Neural cell (in vitro differentiated cells): ENCODE results near the gene C11orf24. TPM values are rescaled to one million over a fixed set of nuclear protein-coding genes. Genes with fewer than 3 reads are reported as not detected.

Experiments
- H2AFZ ChIP-seq: fragments of 200-600, 300-800 bp; sonication (generic), shearing (Covaris generic); 2 replicates; pipeline ENCODE4 v1.6.0; 2014; ENCODE audit warnings: low read depth, mild to moderate bottlenecking, antibody characterized with exemption, low read length, moderate library complexity
- H3F3A ChIP-seq: fragments of 200-600 bp; shearing (Covaris generic); 2 replicates; pipeline ENCODE4 v1.6.1; 2016; ENCODE audit warnings: mild to moderate bottlenecking, moderate library complexity, mixed read lengths, antibody characterized with exemption, low read length; ENCODE audit not compliant: insufficient read depth, poor library complexity, severe bottlenecking
- H3K27ac ChIP-seq: fragments of 200-600, 300-800 bp; sonication (generic), shearing (Covaris generic); 2 replicates; pipeline ENCODE4 v1.5.1; 2014; ENCODE audit warnings: mild to moderate bottlenecking, low read length, moderate library complexity
- H3K27me3 ChIP-seq: fragments of 300-800, 200-600 bp; sonication (generic), shearing (Covaris generic); 2 replicates; pipeline ENCODE4 v1.6.0; 2014; ENCODE audit warnings: mild to moderate bottlenecking, low read depth, low read length, moderate library complexity; ENCODE audit not compliant: insufficient read depth
- H3K36me3 ChIP-seq: fragments of 300-800, 200-600 bp; sonication (generic), shearing (Covaris generic); 2 replicates; pipeline ENCODE4 v1.5.1; 2014; ENCODE audit warnings: mild to moderate bottlenecking, antibody characterized with exemption, low read length, moderate library complexity; ENCODE audit not compliant: insufficient read depth
- H3K4me2 ChIP-seq: fragments of 300-800, 200-600 bp; sonication (generic), shearing (Covaris generic); 2 replicates; pipeline ENCODE4 v1.6.0; 2014; ENCODE audit warnings: mild to moderate bottlenecking, low read length
- H3K4me3 ChIP-seq: fragments of 300-800, 200-600 bp; sonication (generic), shearing (Covaris generic); 2 replicates; pipeline ENCODE4 v1.5.1; 2014; ENCODE audit warnings: mild to moderate bottlenecking, low read length, moderate library complexity
- H3K79me2 ChIP-seq: fragments of 200-600 bp; shearing (Covaris generic); replicated peaks from 2 replicates; pipeline ENCODE4 v1.6.0; 2014; ENCODE audit warnings: mild to moderate bottlenecking, low read length, moderate library complexity; ENCODE audit not compliant: insufficient read depth
- H3K9ac ChIP-seq: fragments of 300-800, 200-600 bp; sonication (generic), shearing (Covaris generic); 2 replicates; pipeline ENCODE4 v1.6.1; 2016; ENCODE audit warnings: mild to moderate bottlenecking, low read length, mixed read lengths
- H3K9me2 ChIP-seq: fragments of 200-600 bp; shearing (Covaris generic); 2 replicates; pipeline ENCODE4 v1.6.1; 2016; ENCODE audit warnings: mild to moderate bottlenecking, low read length, mixed read lengths; ENCODE audit not compliant: insufficient read depth
- H3K9me3 ChIP-seq: fragments of 200-600, 300-800 bp; sonication (generic), shearing (Covaris generic); 2 replicates; pipeline ENCODE4 v1.6.1; 2016; ENCODE audit warnings: mild to moderate bottlenecking, mixed run types, low read length, moderate library complexity, mixed read lengths
- H4K20me1 ChIP-seq: fragments of 200-600 bp; shearing (Covaris generic); 2 replicates; pipeline ENCODE4 v1.6.1; 2016; ENCODE audit warnings: mild to moderate bottlenecking, mixed run types; ENCODE audit not compliant: insufficient read depth
- EP300 ChIP-seq: fragments of 450-650 bp; conservative IDR thresholded peaks from 2 replicates; pipeline ENCODE4 v1.6.1; 2014; ENCODE audit warnings: antibody characterized with exemption, mild to moderate bottlenecking, moderate library complexity; ENCODE audit not compliant: poor library complexity, severe bottlenecking
- EZH2 ChIP-seq: fragments of 200-600, 300-800 bp; shearing (Covaris generic), sonication (generic); IDR thresholded peaks from 2 replicates; pipeline ENCODE4 v1.6.1; 2014; ENCODE audit warnings: antibody characterized with exemption, low read length, borderline replicate concordance, mild to moderate bottlenecking; ENCODE audit not compliant: insufficient read depth, poor library complexity, severe bottlenecking
- MXI1 ChIP-seq: fragments of 450-650 bp; conservative IDR thresholded peaks from 2 replicates; pipeline ENCODE4 v1.6.1; 2014; ENCODE audit warnings: antibody characterized with exemption, mild to moderate bottlenecking; ENCODE audit not compliant: poor library complexity, severe bottlenecking
- POLR2AphosphoS5 ChIP-seq: IDR thresholded peaks from 2 replicates; pipeline ENCODE4 v1.6.1; 2012
- RAD21 ChIP-seq: fragments of 450-650 bp; conservative IDR thresholded peaks from 2 replicates; pipeline ENCODE4 v1.6.1; 2014; ENCODE audit warnings: antibody characterized with exemption, mild to moderate bottlenecking, moderate library complexity
- SMC3 ChIP-seq: fragments of 450-650 bp; conservative IDR thresholded peaks from 2 replicates; pipeline ENCODE4 v1.6.1; 2014; ENCODE audit warnings: antibody characterized with exemption, mild to moderate bottlenecking, moderate library complexity; ENCODE audit not compliant: poor library complexity
- TAF1 ChIP-seq: IDR thresholded peaks from 2 replicates; pipeline ENCODE4 v1.6.1; 2012; ENCODE audit warnings: low read depth
- polyA plus RNA-seq: library from polyadenylated mRNA; depleted of rRNA; stranded (reverse); fragments of >200 nt; gene quantifications from 2 replicates; pipeline ENCODE4 v1.2.3, GENCODE V29; 2014
- TF ChIP-seq, protein P1 (sequence below): fragments of 450-650 bp; IDR thresholded peaks from 2 replicates; pipeline ENCODE4 v1.5.1; 2014; ENCODE audit warnings: antibody characterized with exemption, mild to moderate bottlenecking, moderate library complexity; ENCODE audit not compliant: poor library complexity, severe bottlenecking
- TF ChIP-seq, protein P2 (sequence below): IDR thresholded peaks from 2 replicates; pipeline ENCODE4 v1.6.1; 2012; ENCODE audit warnings: borderline replicate concordance

The C11orf24 gene
- polyA plus RNA-seq, 1 donor from 2014 or later, result 9.6 TPM

DNA sequence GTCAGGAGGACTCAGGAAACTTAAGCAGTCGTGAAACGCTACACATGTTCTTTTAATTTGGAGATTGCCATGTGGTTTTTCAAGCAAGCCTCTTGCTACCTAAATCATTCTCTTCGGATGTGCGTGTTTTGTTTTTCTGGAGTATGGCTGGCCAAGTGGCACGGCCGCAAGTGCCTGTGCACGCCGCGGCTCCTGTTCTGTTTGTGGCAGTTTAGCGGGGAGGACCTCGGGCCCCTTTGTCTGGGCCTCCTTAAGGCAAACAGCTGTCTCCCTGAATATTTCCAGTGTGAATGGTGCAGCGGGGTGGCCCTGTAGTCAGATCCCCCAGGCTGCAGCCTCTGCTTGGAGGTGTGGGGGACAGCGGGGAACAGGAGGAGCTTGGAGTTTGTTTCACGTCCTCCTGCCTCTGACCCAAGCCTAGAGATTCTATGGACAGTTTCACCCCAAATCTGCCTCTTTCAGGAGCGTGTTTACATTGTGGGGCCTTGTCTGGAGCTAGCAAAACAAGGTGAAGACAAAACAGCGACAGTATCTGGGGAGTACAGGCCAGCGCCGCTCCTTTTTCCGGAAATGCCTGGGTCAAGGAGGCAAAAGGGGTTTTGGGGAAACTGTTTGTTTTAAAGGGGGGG lies 41.9 kb upstream of the C11orf24 start:
- Histone ChIP-seq H3K9me3 (no peaks in the 10 kb centered on the region), H2AFZ (no peak overlapping the region), H4K20me1 (no peaks in the 10 kb centered on the region), H3K27me3 (no peaks in the 10 kb centered on the region), H3K9ac (peak overlapping the region; percentile 53), H3K4me2 (peak overlapping the region; percentile 52), H3F3A (no peaks in the 10 kb centered on the region), H3K9me2 (no peaks in the 10 kb centered on the region), H3K36me3 (no peaks in the 10 kb centered on the region), H3K27ac (no peak overlapping the region), H3K79me2 (peaks cover 35% of the 10 kb centered on the region), H3K4me3 (peak overlapping the region; percentile 80)
- TF ChIP-seq MXI1 (peak; percentile 45), POLR2AphosphoS5 (no peak), TAF1 (no peak)

DNA sequence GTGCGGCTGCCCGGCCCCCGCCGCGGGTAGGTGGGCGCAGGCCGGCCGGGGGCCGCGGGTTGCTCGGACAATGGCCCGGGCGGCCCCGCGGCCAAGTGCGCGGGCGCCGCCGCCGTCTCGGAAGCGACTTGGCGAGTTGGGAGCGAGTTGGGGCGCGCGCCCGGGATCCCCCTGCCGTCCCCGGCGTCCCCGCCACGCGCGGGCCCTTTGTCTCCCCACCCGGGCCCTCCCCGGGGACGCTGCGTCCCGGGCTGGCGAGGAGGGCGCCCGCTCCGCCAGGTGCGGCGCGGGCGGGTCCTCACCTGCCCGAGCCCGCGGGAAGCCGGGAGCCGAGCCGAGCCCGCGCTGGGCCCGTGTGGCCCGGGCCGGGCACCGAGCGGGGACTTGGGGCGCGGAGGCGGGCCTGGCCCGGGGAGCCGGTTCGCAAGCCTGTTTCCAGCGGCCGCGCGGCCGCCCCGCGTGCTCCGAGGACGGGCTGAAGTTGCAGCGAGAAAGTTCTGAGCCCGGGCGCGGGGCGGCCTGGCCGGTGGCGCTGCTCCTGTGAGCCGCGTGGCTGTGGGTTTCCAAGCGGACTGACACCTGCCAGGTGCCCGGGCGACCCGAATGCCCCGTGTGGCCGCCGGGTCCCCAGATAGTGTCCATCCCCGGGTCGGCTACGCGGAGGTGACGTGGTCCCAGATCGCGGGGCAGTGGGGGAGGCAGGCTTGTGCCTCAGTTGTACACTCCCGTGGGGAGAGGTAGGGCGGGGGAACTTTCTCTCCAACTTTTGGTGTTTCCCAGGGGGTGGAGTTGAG lies 41.2 kb upstream of the C11orf24 start:
- H3K9me3 ChIP-seq, result no peaks in the 10 kb centered on the region
- H3F3A ChIP-seq, result no peaks in the 10 kb centered on the region
- H4K20me1 ChIP-seq, result no peaks in the 10 kb centered on the region
- peak overlapping the region; percentile 52 for H3K4me2 ChIP-seq
- H3K27ac ChIP-seq, result no peak overlapping the region
- peaks cover 30% of the 10 kb centered on the region for H3K79me2 ChIP-seq
- TF ChIP-seq TAF1 (no peak), EP300 (no peak), MXI1 (peak; percentile 59), RAD21 (no peak)
- H3K36me3 ChIP-seq, result no peaks in the 10 kb centered on the region
- H3K9me2 ChIP-seq, result no peaks in the 10 kb centered on the region
- no peak overlapping the region for H2AFZ ChIP-seq
- peak overlapping the region; percentile 80 for H3K4me3 ChIP-seq
- peak overlapping the region; percentile 53 for H3K9ac ChIP-seq
- no peaks in the 10 kb centered on the region for H3K27me3 ChIP-seq

DNA sequence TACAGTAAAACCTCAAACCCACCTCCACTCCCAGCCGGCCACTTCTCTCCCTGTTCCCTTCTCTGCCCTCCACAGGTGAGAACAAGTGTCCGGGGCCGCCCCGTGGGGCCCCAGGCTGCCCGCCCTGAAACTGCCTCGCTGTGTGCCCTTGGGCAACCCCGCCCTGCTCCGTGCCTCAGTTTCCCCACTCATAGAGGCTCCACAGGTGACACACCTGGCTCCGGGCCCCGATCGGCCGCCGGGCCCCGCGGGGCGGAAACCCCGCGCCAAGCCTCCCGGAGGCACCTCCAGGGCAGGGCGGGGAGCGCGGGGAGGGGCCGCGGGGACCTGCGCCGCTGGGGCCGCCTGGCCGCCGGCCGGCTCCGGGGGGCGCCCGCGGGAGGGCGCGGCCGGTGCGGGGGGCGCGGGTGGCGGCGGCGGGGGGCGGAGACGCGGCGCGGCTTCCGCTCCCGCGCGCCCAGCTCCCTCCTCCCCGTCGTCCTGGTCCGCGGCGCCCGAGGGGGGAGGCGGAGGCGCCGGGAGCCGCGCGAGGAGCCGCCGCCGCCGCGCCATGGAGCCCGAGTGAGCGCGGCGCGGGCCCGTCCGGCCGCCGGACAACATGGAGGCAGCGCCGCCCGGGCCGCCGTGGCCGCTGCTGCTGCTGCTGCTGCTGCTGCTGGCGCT lies 40.5 kb upstream of the C11orf24 start, which contains the start of gene LRP5:
LRP5 (plus strand) TSS at position 475 of the 663 bp plus-strand sequence; CDS start at position 599, 124 bp downstream.
- Histone ChIP-seq H3K36me3 (no peaks in the 10 kb centered on the region), H3K9ac (peak within 1 kb of the TSS; percentile 53), H2AFZ (no peak within 1 kb of the TSS), H3F3A (no peaks in the 10 kb centered on the region), H3K27me3 (no peaks in the 10 kb centered on the region), H3K4me3 (peak within 1 kb of the TSS; percentile 80), H3K9me3 (no peaks in the 10 kb centered on the region), H3K27ac (no peak within 1 kb of the TSS), H3K4me2 (peak within 1 kb of the TSS; percentile 52), H4K20me1 (no peaks in the 10 kb centered on the region), H3K79me2 (peaks cover 25% of the 10 kb centered on the region), H3K9me2 (no peaks in the 10 kb centered on the region)
- TF ChIP-seq TAF1 (no peak), EZH2 (no peak), RAD21 (no peak), POLR2AphosphoS5 (no peak), EP300 (no peak), MXI1 (no peak), SMC3 (no peak)
- TF ChIP-seq, protein P1, sequence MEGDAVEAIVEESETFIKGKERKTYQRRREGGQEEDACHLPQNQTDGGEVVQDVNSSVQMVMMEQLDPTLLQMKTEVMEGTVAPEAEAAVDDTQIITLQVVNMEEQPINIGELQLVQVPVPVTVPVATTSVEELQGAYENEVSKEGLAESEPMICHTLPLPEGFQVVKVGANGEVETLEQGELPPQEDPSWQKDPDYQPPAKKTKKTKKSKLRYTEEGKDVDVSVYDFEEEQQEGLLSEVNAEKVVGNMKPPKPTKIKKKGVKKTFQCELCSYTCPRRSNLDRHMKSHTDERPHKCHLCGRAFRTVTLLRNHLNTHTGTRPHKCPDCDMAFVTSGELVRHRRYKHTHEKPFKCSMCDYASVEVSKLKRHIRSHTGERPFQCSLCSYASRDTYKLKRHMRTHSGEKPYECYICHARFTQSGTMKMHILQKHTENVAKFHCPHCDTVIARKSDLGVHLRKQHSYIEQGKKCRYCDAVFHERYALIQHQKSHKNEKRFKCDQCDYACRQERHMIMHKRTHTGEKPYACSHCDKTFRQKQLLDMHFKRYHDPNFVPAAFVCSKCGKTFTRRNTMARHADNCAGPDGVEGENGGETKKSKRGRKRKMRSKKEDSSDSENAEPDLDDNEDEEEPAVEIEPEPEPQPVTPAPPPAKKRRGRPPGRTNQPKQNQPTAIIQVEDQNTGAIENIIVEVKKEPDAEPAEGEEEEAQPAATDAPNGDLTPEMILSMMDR, result no peak
- TF ChIP-seq, protein P2, sequence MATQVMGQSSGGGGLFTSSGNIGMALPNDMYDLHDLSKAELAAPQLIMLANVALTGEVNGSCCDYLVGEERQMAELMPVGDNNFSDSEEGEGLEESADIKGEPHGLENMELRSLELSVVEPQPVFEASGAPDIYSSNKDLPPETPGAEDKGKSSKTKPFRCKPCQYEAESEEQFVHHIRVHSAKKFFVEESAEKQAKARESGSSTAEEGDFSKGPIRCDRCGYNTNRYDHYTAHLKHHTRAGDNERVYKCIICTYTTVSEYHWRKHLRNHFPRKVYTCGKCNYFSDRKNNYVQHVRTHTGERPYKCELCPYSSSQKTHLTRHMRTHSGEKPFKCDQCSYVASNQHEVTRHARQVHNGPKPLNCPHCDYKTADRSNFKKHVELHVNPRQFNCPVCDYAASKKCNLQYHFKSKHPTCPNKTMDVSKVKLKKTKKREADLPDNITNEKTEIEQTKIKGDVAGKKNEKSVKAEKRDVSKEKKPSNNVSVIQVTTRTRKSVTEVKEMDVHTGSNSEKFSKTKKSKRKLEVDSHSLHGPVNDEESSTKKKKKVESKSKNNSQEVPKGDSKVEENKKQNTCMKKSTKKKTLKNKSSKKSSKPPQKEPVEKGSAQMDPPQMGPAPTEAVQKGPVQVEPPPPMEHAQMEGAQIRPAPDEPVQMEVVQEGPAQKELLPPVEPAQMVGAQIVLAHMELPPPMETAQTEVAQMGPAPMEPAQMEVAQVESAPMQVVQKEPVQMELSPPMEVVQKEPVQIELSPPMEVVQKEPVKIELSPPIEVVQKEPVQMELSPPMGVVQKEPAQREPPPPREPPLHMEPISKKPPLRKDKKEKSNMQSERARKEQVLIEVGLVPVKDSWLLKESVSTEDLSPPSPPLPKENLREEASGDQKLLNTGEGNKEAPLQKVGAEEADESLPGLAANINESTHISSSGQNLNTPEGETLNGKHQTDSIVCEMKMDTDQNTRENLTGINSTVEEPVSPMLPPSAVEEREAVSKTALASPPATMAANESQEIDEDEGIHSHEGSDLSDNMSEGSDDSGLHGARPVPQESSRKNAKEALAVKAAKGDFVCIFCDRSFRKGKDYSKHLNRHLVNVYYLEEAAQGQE, result no peak
